COR-L47 (cell line): ENCODE data around the gene FAM204A.
A peak's percentile ranks its signal among the peaks of the same experiment; 100 is the strongest.

ENCODE experiments used
- DNase-seq: peaks from one replicate; lab custom pipeline; 2025; lab: John Stamatoyannopoulos, UW

FAM204A gene

DNA sequence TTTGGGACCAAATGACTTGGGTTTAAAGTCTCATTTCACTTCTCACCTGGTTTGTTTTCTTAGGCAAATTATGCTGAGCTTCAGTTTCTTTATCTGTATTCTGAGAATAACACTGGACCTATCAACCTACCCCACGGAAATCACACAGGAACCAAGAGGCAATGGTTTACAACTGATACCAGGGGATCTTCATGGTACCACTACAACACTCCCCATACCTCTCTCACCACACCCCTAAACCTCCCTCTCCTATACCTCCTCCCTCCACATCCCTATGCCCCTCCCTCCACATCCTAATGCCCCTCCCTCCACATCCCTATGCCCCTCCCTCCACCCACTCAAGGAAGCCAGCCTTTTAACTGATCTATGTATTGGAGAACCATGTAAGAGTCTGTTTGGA is 9.9 kb downstream of the FAM204A start:
- DNase-seq: peak; percentile 0

DNA sequence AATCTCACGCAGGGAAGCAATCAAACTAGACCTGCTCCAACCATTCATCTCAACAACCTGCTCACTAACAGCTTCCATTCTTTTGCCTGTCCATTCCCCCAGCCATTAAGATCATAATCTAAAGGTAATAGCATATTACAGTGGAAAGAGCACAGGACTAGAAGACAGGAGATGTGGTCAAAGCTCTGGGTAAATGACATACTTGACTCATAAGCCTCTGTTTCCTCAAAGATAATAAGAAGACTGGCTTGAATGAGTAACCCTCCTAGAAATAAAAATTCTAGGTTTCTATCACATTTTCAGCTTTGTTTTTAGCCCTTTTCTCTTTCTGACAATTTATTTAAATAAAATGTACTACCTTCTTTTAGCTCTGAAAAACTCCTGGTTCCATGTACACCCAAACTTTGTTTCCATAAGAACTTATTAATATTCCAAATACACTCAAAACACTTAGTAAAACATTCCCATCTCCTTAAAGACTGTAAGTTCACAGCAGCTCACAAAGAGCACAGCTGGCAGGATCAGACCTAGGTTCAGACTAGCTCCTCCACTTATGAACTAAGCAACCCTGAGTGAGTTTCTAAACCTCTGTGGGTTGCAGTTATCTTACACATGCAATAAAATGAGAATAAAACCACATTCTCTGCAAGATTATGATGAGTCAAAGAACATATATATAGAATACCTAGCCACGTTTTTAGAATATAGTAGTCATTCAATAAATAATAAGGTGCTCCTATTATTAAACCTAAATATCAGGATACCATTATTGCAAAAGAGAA is 11.6 kb downstream of the FAM204A start:
- DNase-seq: no peak

DNA sequence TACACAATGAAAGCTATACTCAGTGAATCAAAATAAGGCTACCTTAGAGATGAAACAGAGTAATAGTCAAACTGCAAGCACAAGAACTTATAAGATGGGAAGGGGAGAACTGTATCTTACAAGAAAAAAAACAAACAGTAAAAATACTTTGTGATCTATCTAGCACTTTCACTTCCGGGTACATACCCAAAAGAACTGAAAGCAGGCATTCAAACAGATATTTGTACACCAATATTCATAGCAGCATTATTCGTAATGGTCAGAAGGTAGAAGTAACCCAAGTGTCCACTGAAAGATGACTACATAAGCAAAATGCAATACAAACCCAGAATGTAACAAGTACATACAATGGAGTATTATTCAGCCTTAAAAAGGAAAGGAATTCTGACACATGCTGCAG is 18.0 kb downstream of the FAM204A start:
- no peak for DNase-seq

DNA sequence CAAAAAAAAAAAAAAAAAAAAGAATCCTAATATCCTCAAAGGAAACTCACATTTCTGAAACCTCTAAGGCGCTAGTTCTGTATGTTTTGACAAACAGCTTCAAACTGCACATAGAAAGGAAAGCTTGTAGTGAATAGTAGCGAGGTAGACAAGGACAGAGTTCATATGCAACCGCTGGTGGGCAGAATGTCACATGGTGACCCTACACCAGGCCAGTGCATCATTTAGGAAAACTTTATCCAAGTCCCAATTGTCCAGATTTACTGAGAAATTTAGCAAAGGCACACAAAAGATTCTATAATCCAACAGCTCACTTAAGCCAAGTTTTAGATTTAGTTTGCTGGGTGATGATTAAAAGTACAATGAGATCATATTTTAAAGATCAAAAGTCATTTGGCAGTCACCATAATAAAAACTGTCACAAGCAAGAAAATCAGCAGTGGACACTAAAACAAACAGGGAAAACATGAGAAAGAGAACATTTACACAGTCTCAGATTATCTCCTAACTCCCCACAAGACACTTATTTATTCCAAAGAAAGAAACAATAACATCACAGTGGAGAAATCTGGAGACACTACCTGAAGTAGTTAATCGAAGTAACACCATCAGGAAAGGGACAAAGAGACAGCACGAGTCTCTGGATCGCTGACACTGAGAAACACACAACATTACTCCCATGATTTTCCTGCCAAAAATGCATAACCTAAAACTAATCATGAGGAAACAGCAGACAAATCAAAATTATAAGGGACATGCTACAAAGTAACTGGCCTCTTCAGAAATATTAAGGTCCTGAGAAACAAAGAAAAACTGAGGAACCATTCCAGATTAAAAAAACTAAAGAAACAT is 20.2 kb downstream of the FAM204A start:
- no peak for DNase-seq

DNA sequence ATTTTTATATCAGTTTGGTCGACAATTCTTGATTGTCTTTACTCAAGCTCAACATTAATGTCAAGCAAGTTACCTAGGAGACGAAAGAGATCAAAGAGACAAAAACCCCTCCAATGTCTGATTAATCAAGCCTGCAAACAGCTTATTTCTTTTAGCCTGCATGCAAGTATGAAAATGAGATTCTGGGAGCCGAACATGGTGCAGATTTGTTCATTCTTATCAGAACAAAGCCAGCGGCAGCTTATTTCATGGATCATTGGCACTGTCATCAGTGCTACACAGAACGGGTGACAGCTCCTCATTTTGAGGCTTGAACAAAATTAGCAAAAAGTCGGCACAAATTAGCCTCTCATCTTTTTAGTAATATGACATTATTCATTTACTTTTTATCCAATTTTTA is 26.5 kb downstream of the FAM204A start:
- no peak for DNase-seq

DNA sequence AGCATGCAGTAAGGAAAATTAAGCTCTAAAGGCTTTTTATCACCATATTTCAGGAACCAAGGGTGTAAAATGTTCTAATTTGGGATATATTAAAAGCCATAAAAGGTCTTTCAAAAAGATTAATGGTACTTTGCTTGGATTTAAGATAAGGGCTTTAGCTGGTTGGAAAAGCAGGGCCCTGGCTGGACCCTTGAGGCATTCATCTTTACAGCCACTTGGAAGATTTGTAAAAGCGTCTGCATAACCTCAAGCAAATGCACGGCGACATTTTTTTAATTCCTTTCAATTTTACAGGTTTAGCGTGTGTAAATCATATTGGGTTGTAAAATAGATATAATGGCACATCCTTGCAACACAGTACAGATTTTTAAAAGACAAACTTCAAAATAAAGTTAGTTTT is 27.2 kb downstream of the FAM204A start:
- no peak for DNase-seq

DNA sequence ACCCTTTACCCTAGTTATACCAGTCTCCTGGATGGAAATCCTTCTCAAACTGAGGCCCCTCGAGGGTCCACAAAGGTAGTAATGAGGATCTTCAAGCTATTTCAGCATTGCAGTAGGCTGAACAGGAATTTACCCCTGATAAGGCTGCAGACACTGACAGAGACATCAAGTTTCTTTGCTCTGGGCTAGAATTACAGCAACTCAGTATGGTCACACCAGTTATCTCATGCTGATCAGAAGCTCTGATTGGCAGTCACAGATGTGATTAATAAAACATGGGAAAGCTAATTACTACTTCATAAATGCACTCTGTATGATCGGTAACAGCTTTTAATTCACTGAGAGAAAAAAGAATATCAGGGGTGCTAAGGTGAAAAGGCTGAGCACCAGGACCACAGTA is 30.6 kb downstream of the FAM204A start:
- no peak for DNase-seq

DNA sequence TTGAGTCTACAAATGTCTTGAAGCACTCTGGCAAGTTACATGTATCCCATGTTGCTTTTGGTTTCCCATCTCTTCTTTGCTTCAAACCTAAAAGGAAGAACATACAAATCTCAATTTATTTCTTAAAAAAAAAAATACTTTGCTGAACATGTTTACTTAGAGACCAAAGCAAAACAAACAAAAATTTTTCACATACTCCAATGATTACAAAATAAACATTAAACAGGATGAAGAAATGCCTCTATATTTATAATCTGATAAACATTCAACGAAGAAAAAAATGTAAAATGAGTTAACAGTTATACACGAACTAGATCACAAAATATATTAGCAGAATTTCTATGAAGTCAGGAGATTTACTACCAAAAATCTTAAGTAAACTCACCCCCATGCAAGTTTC is 31.3 kb downstream of the FAM204A start:
- no peak for DNase-seq

DNA sequence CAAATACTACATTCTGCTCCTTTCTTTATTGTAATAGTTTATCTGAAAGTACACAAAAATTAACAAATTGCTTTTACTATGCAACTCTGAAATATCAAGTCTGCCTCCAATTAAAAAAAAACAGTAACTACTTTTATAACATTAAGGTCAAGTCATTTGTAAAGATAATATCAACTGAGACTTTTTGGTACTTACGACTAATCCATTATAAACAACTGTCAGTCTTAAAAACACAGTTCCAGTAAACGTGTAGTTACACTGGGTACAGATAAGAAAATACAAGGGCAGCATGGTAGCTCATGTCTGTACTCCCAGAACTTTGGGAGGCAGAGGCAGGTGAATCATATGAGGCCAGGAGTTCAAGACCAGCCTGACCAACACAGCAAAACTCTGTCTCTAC is 32.2 kb downstream of the FAM204A start:
- DNase-seq: no peak

DNA sequence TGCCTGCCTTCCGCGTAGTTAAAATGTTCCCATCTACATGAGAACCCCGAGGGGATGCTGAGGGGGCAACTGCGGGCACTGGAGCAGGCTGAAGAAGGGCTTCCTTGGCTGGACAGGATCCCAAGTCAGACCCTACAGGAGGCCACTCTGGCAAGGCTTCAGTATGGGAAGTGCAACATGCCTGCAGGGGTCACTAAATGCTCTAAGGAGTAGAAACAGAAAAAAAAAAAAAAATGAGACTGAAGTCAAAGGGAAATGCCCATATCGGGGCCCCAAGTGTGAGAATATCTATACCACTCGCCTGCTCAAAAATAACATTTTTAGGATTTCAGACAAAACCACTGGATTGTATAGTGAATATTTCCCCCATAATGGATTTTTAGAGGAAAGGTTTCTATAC is 33.5 kb downstream of the FAM204A start:
- DNase-seq: no peak

DNA sequence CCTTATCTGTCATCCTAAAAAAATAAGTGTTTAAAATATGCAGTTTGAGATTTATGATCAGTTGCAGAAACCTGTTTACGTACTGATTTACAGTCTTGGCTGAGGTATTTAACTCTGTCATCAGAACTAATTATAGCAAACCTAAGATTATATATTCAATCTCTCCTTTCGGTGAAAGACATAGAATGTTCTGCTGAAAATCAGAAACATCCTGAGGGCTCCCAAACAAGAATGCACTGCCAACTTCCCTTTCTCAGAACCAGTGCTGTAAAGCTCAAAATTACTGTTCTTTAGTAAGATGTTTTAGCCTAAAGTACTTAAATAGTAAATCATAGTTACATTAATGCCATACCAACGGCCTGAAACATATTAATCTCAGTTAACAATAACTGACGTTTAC is 34.3 kb downstream of the FAM204A start:
- no peak for DNase-seq

DNA sequence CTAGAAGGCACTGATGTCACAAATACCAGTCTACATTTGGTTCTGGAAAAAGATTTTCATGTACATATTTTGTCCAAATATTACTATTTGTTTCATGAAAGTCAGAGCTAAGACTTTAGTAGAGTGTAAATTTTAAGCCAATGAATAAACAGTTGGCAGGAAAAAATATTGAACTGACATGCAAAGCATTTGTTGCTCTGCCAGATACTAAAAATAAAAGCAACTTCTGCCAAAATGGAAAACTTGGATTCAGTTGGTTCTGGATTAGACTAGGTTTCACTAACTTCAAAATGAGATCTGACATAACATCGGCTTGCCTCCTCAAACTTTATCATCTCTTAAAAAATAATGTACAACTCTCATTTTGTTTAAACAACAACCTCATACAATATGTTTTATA is 34.9 kb downstream of the FAM204A start:
- no peak for DNase-seq

DNA sequence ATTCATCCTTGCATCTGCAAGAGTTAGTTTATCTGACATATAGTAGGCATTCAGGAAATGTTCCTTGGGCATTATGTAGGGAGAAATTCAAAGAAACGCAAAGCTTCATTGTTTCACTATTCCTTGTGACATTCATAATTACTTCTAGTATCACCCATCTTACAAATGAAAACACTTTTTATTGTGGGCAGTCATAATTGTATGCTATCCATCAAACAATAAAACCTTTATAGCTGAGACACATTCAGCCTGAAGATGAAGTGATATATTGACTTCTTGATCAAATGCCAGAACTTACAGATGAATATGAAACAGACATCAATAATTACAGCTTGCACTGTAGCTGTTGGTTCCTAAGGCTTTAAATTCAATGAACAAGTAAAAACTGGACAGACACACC is 36.4 kb downstream of the FAM204A start:
- DNase-seq: peak; percentile 55

DNA sequence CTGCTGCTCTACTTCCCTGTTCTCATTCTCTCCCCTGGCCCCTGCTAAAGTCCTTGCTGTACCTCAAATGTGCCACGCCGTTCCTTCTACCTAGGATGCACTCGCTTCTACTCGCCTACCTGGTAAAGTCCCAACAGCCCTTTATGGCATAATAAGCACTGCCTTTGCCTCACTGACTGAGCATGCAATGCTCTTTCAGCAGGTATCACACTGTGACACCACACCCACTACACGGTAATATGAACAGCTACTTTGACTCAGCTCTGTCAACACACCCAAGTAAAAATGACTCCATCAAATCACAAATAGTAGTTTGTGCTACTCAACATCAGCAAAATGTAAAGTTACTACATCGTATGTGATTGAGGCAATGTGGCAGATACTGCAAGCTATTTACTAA is 37.6 kb downstream of the FAM204A start:
- DNase-seq: no peak

DNA sequence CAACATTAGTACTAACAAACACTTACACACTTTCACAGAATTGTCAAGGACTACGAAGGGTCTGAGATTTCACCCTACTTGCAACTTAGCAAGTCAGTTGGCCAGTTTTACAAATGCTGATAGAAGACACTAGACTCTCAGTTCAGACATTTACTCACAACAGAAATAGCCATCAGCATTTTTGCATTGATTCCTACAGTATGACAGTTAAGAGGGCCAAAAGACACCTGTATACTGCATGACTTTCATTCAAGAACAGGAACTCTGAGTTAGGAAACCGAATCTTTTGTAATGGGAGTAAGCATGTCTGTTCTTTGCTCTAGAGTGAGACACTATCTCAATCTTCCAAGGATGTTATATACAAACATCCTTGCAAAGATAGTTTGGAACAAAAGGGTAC is 40.9 kb downstream of the FAM204A start:
- DNase-seq: no peak

DNA sequence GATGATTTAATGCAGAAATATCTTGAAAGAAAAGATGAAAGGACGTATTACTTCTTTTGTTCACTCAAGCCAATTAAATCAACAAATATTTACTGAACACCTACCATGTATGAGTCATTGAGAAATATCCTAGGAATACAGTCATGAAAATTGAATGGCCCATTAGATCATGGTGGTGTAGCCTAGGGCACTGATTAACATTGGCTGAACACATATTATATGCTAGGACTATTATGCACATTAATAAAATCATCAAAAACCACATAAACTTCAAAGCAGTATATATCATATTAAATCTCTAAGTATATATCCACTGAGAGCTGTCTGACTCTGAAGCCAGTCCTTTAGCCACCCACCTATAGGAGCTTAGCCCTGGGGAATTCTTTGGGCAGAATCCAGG is 41.8 kb downstream of the FAM204A start:
- no peak for DNase-seq

DNA sequence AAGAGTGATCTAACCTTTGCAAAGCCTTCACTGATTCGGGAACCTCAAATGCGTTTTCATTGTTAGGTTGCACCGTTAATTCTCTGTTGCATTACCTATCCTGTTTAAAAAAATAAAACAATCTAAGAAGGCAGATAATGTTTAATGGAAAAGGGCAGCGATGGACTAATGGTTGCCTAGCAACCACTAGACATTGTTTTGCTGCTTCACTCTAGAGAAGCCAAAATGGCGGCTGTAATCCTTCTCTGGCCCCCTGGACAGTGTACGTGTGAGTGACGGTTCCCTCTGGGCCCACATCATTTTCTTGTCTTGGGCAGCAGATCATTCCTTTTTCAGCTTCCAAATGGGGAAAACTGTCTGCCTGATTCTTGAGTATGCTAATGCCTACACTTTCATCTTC is 43.3 kb downstream of the FAM204A start:
- DNase-seq: no peak

DNA sequence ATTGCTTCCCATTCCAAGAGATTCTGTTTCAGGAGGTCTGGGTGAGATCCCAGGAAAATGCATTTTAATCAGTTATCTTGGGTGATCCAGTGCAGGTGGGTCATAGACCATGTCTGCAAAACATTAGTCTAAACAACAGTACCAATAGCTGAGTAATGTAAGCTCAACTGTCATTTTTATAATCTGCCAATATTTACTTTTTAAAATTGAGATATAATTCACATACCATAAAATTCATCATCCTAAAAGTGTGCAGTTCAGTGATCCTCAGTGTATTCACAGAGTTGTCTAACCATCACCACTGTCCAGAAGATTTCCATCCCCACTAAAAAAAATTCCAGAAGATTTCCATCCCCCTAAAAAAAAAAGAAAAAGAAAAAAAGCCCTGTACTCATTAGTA is 51.0 kb downstream of the FAM204A start:
- DNase-seq: no peak

DNA sequence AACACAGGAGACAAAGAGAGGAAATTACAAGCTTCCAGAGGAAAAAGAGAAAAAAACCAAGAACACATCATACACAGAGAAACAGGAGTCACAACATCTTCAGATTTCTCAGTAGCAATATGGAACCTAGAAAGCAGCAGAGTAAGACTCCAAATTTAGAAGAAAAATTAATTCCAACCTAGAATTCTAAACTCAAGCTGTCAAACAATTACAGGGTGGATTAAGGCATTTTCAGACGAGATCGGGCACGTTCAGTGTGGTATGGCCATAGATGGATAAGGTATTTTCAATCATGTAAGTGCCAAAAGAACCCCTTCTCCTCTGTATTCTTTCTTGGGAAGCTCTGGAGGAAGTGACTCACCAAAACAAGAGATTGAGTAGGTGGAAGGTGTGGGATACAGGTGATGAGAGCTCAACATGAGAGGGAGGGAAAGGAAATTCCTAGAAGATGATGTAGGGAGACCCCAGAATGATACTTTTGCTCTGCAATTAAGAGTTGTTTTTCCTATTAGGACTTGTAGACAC is 51.6 kb downstream of the FAM204A start:
- DNase-seq: no peak

DNA sequence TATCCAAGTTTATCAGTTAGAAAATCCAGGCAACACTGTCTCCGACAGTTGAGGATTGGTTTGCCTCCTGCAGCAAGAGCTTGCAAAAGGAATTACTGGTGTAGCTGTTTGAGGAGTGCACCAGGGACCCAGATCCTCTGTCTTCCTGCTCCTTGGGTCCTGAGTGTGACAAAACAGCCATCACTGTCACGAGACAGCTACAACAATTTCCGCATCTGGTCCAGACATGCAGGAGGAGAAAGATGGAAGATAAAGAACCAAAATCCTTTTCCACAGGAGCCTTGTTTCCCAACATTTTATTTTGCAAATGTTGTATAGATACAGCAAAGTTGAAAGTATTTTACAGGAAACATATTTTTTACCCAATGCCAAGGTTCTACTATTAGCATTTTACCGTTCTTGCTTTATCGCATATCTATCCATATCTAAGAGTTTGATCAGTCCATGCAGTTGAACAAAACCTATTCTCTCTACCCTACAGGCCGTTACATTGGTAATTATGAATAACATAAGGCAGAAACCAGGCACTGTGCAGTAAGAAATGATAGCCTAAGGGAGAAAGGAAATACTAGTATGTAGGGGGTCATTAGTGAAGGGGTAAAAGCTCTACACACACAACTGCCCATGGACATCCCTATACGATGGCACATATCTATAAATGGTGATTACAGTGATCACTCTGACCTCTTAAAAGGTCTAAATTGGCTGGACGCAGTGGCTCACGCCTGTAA is 54.9 kb downstream of the FAM204A start:
- no peak for DNase-seq

DNA sequence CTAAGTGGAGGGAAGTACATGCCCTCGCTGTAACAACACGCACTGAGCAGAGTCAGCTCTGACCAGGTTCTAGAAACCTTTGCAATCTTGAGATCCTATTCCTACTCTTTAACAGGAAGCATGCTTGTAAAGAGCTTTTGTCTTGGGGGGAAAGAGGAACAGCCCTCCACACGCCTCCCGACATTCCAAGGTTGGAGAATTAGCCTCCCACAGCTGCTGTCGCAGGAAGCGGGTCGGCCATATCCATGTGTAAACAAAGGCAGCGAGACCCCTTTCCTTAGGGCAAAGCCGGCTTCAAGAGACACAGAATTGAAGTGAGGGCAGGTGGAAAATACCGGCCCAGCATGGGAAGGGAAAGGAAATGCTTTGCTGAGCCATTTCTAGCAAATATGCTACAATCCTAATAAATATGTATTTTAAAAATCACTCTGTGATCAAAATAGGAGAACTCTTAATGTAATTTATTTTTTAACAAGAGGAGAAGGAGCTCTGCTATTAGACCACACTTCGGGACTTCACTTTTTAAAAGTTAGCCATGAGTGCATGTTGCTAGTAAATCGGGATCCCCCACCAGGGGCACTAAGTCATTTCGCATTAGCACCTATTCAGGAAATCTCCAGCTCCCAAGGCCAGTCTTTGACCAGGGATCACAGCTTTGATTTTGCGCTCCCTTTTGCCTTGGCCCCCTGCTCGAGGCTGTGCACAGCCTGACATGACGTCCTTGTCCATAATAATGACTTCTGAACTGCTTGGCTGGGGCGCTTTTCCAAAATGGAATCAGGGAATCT is 55.9 kb downstream of the FAM204A start:
- no peak for DNase-seq

DNA sequence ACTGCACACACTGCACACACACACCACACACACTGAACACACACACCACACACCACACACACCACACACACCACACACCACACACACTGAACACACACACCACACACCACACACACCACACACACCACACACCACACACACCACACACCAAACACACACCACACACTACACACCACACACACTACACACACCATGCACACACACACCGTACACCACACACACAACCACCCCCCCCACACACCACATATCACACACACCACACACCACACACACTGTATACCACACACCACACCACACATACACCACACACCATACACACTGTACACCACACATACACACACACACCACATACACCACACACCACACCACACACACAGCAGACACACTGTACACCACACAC is 59.5 kb downstream of the FAM204A start:
- DNase-seq: no peak
